ENCODE measurements around the gene PADI6. TPM values are rescaled to one million over a fixed set of nuclear protein-coding genes. Genes with fewer than 3 reads are reported as not detected.

PADI6 gene
- total RNA-seq, 3 donors from 2014 or later: not detected

DNA sequence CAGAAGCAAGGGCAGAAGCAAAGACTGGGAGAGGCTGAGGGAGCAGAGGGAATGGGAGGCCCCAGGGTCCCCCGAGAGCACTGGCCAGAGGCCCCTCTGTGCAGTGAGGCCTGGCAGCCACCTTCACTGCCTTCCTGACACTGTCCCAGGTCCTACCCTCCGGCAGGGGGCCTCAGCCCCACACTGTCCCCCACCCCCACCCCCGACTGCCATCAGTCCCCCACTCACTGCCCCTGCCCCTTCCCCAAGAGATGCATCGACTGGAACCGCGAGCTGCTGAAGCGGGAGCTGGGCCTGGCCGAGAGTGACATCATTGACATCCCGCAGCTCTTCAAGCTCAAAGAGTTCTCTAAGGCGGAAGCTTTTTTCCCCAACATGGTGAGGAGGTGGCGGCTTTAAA is 13.0 kb upstream of the PADI6 start:
- DNase-seq: no peak
- intact Hi-C loops (cut with DNase I, micrococcal nuclease): no loop called here
- no peak for ATAC-seq
- TF ChIP-seq, protein P1, sequence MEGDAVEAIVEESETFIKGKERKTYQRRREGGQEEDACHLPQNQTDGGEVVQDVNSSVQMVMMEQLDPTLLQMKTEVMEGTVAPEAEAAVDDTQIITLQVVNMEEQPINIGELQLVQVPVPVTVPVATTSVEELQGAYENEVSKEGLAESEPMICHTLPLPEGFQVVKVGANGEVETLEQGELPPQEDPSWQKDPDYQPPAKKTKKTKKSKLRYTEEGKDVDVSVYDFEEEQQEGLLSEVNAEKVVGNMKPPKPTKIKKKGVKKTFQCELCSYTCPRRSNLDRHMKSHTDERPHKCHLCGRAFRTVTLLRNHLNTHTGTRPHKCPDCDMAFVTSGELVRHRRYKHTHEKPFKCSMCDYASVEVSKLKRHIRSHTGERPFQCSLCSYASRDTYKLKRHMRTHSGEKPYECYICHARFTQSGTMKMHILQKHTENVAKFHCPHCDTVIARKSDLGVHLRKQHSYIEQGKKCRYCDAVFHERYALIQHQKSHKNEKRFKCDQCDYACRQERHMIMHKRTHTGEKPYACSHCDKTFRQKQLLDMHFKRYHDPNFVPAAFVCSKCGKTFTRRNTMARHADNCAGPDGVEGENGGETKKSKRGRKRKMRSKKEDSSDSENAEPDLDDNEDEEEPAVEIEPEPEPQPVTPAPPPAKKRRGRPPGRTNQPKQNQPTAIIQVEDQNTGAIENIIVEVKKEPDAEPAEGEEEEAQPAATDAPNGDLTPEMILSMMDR (IDR thresholded peaks at IDR 0.05): no peak
- Histone ChIP-seq H3K9me3 (no peaks in the 10 kb centered on the region), H3K4me3 (no peak overlapping the region), H3K36me3 (ENCODE audit: low read depth) (no peaks in the 10 kb centered on the region), H3K4me1 (ENCODE audit: low read depth) (no peaks in the 10 kb centered on the region)

DNA sequence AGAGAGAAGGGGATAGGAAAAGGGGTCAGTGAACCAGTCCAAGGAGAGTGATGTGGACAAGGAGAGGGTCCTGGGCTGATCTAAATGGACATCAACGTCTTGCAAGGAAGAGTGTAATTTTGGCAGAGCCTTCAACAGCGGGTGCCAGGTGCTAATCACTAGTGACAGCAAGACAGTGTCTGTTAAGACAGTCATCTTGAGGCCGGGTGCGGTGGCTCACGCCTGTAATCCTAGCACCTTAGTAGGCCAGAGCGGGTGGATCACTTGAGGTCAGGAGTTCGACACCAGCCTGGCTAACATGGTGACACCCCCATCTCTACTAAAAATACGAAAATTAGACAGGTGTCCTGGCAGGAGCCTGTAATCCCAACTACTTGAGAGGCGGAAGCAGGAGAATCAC is 12.2 kb upstream of the PADI6 start:
- no peak for DNase-seq
- ATAC-seq: no peak
- Histone ChIP-seq H3K4me1 (ENCODE audit: low read depth) (no peaks in the 10 kb centered on the region), H3K4me3 (no peak overlapping the region), H3K36me3 (ENCODE audit: low read depth) (no peaks in the 10 kb centered on the region), H3K9me3 (no peaks in the 10 kb centered on the region)
- intact Hi-C loops (cut with DNase I, micrococcal nuclease): no loop called here
- TF ChIP-seq, protein P1 (IDR thresholded peaks at IDR 0.05): no peak

DNA sequence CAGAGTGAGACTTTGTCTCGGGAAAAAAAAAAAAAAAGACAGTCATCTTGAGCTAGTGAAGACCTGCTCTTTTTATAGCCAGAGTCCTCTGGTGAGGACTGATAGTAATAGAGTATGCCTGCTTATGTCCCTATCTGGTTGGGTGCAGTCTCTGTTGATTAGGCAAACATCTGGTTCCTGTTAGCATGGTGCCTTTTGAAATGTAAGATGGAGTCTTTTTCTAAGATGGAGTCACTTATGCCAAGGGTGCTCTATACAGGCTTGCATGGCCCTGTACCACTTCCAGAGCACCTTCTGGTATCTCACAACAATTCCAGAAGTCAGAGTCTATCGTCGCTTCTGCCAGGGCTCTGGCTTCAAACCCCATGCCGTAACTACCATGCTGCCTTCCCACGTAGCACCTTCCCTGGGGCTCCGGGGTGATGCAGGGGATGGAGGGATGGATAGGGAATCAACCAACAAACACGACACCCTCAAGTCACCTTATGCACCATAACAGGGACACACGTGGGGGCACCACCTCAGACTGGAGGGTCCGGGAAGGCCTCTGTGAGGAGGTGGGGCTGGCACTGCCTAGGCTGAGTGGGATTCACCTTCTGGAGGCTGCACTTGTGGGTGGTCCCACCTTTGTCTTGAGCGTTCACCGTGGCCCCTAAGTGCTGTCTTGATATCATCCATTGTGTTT is 11.6 kb upstream of the PADI6 start:
- no peak for ATAC-seq
- TF ChIP-seq, protein P1 (IDR thresholded peaks at IDR 0.05): no peak
- no peaks in the 10 kb centered on the region for H3K4me1 ChIP-seq (ENCODE audit: low read depth)
- H3K9me3 ChIP-seq: no peaks in the 10 kb centered on the region
- no peaks in the 10 kb centered on the region for H3K36me3 ChIP-seq (ENCODE audit: low read depth)
- no peak overlapping the region for H3K4me3 ChIP-seq
- DNase-seq: no peak
- intact Hi-C loops (cut with DNase I, micrococcal nuclease): no loop called here

DNA sequence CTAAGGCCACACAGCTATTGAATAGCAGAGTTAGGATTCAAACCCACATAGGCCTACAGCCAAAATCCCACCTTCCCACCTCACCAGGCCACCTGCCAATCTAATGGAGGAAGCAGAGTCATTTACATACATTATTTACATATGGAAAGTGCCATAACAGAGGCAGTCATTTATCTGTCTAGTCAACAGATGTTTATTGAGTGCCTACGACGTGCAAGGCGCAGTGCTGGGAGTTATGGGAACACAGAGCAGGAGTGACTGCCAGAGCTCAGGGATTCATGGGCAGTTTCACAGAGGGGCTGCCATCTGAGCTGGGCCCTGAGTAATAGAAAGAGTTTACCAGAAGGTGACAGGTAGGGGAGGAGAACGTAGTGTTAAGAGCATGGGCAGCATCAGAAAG is 10.3 kb upstream of the PADI6 start:
- ATAC-seq (no peak), DNase-seq (no peak)
- intact Hi-C loops (cut with DNase I, micrococcal nuclease): no loop called here
- H3K36me3 ChIP-seq (ENCODE audit: low read depth): no peaks in the 10 kb centered on the region
- H3K4me3 ChIP-seq: no peak overlapping the region
- TF ChIP-seq, protein P1 (IDR thresholded peaks at IDR 0.05): no peak
- no peaks in the 10 kb centered on the region for H3K4me1 ChIP-seq (ENCODE audit: low read depth)
- H3K9me3 ChIP-seq: no peaks in the 10 kb centered on the region

DNA sequence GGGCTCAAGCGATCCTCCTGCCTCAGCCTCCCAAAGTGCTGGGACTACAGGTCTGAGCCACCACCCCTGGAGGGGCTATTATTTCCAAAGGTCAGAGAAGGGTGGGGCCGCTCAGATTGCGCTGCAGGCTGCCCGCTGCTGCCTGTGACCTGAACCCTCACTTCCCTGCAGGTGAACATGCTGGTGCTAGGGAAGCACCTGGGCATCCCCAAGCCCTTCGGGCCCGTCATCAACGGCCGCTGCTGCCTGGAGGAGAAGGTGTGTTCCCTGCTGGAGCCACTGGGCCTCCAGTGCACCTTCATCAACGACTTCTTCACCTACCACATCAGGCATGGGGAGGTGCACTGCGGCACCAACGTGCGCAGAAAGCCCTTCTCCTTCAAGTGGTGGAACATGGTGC is 8.6 kb upstream of the PADI6 start:
- TF ChIP-seq, protein P1 (IDR thresholded peaks at IDR 0.05): no peak
- no peaks in the 10 kb centered on the region for H3K4me1 ChIP-seq (ENCODE audit: low read depth)
- no peaks in the 10 kb centered on the region for H3K9me3 ChIP-seq
- H3K36me3 ChIP-seq (ENCODE audit: low read depth): no peaks in the 10 kb centered on the region
- ATAC-seq: no peak
- no peak for DNase-seq
- intact Hi-C loops (cut with DNase I, micrococcal nuclease): no loop called here
- no peak overlapping the region for H3K4me3 ChIP-seq

DNA sequence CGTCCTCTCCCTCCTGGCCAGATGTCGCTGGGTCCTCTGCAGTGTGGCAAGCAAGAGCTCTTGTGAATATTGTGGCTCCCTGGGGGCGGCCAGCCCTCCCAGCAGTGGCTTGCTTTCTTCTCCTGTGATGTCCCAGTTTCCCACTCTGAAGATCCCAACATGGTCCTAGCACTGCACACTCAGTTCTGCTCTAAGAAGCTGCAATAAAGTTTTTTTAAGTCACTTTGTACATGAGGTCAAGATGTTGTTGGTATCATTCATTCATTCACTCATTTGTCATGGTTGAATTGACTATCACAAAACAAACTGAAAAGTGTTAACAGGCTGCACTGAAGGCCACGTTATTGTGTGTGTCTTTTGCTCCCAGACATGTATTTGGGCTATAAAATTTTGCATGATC is 8.2 kb upstream of the PADI6 start:
- TF ChIP-seq, protein P1 (IDR thresholded peaks at IDR 0.05): no peak
- no peak overlapping the region for H3K4me3 ChIP-seq
- H3K36me3 ChIP-seq (ENCODE audit: low read depth): no peaks in the 10 kb centered on the region
- H3K4me1 ChIP-seq (ENCODE audit: low read depth): no peaks in the 10 kb centered on the region
- no peak for ATAC-seq
- no peaks in the 10 kb centered on the region for H3K9me3 ChIP-seq
- intact Hi-C loops (cut with DNase I, micrococcal nuclease): no loop called here
- DNase-seq: no peak

Measured in mucosa of descending colon (tissue), 3 donors.